Stomach (tissue), 9 donors: Measurements from ENCODE around the gene KDELR1. TPM values are rescaled to one million over a fixed set of nuclear protein-coding genes. Genes with fewer than 3 reads are reported as not detected.

Source experiments
- DNase-seq, 2 donors: peaks; one replicate each; pipeline versions ENCODE4 v3.0.0 to v3.0.0-alpha.2; 2013 to 2019
- H3K27ac ChIP-seq, 5 donors: fragments of 200-600 bp in 4 of 5; sonication (generic) in 4 of 5; one replicate each; pipeline ENCODE4 v1.5.1; 2013 to 2019; ENCODE audit warnings: mild to moderate bottlenecking in 1 of 5, moderate library complexity in 1 of 5
- H3K27me3 ChIP-seq, 3 donors: fragments of 200-600 bp; sonication (generic); one replicate each; pipeline ENCODE4 v1.5.1; 2017 to 2019; ENCODE audit warnings: mixed run types in 1 of 3
- H3K36me3 ChIP-seq, 4 donors: fragments of 200-600 bp; sonication (generic); 1 replicate in 3 of 4; 2 replicates in 1 of 4; pipeline ENCODE4 v1.5.1; 2016 to 2019
- H3K4me1 ChIP-seq, 4 donors: fragments of 200-600 bp; sonication (generic); one replicate each; pipeline ENCODE4 v1.5.1; 2016 to 2019
- H3K4me3 ChIP-seq, 4 donors: fragments of 200-600 bp; sonication (generic) in 3 of 4; one replicate each; pipeline ENCODE4 v1.5.1; 2016 to 2019; ENCODE audit warnings: mild to moderate bottlenecking in 1 of 4
- H3K9me3 ChIP-seq, 4 donors: fragments of 200-600 bp; sonication (generic); one replicate each; pipeline ENCODE4 v1.5.1; 2016 to 2019
- CTCF ChIP-seq, 7 experiments: fragments of 450-650 bp in 4 of 7; fragments of 200-600 bp in 3 of 7; sonication (generic) in 3 of 7; IDR thresholded peaks; one replicate each; pipeline ENCODE4 v1.5.1; 2016 to 2019; ENCODE audit warnings: antibody characterized with exemption in 7 of 7, control low read depth in 2 of 7, mild to moderate bottlenecking in 1 of 7
- EP300 ChIP-seq: sonication (generic); formaldehyde crosslinking; IDR thresholded peaks from one replicate; pipeline ENCODE4 v1.6.1; 2017; ENCODE audit warnings: antibody characterized with exemption
- POLR2A ChIP-seq, 4 donors: fragments of 450-650 bp; IDR thresholded peaks; one replicate each; pipeline ENCODE4 v1.6.1; 2016; ENCODE audit warnings: antibody characterized with exemption in 4 of 4, control low read depth in 2 of 4, mild to moderate bottlenecking in 1 of 4, moderate library complexity in 1 of 4
- POLR2AphosphoS5 ChIP-seq, 3 donors: sonication (generic); formaldehyde crosslinking; IDR thresholded peaks; one replicate each; pipeline ENCODE4 v1.6.1; 2016; ENCODE audit warnings: antibody characterized with exemption in 3 of 3
- WGBS, 5 donors: extraction: QIAGEN DNeasy Blood & Tissue Kit in 3 of 5; methylation state at CpG; one replicate each; pipeline versions ENCODE4 v1.1.5 to v1.1.7; 2013 to 2018; 5-methylcytosine and 5-hydroxymethylcytosine counted together
- intact Hi-C: fragments of 100-400 bp; cut with DNase I; formaldehyde crosslinking; loops from one replicate; pipeline ENCODE4 v1.15.1; 2023; ENCODE audit warnings: low total_unique reads
- polyA plus RNA-seq, 3 donors: library from polyadenylated mRNA; stranded (reverse); fragments of 200-250 nt; gene quantifications; one replicate each; pipeline ENCODE4 v1.2.3, GENCODE V29; 2013
- total RNA-seq, 5 donors: library from RNA; depleted of rRNA; stranded (reverse); fragments of >200 nt; gene quantifications; one replicate each; pipeline versions ENCODE4 v1.1.0 to v1.2.3, GENCODE V29; 2014 to 2016
- donor health status: healthy with polysubstance abuse.
- donor health status: Bipolar disorder and iron deficiency.
- donor health status: healthy.

KDELR1 gene
- total and polyA plus RNA-seq, 8 donors, result 45.8 to 123 (median 70.9) TPM

DNA sequence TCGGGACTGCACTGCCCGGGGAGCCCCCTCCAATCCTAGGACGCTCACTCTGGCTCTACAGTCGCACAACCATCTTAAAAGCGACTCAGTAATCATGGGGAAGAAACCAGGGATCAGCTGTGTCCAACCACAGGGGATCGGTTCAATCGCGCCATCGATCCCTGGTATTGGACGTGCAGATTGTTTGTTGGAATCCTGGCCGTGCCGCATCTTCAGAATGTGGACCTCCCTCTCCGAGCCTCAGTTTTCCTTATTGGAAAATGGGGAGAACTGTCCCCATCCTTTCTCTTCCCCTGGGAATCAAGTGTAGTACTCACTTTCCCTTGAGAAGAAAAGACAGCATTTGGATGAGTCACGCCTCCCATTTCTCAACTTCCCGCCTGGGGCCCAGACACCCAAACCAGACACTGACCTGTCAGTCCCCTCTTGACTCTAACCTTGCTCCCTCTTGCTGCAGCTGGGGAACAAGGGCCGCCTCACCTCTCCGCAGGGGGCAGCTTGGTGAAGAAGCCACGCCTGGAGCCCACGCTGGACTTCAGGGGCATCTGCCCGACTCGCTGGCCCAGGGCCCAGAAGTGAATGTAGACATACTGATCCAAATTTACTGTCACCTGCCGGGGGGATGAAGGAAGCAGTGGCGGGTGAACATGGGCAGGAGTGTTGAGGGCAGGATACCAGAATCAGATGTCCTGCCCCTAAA is 48.4 kb downstream of the KDELR1 start:
- 91 to 97% (median 93%) methylated on average over 23 of the region's 23 CpGs for WGBS, 5 donors
- Histone ChIP-seq H3K36me3 (peaks cover 0 to 21% (median 13%) of the 10 kb centered on the region in 4 donors), H3K4me1 (no peaks in the 10 kb centered on the region), H3K27me3 (no peaks in the 10 kb centered on the region), H3K4me3 (no peak overlapping the region), H3K27ac (no peak overlapping the region), H3K9me3 (no peaks in the 10 kb centered on the region)
- intact Hi-C loops, result no loop called here
- no peak for DNase-seq
- TF ChIP-seq CTCF (IDR thresholded peaks at IDR 0.05), result no peak
- no peak for TF ChIP-seq POLR2A (IDR thresholded peaks at IDR 0.05)
- no peak for TF ChIP-seq POLR2AphosphoS5 (IDR thresholded peaks at IDR 0.05)
- TF ChIP-seq EP300, result no peak

- 89 to 96% (median 90%) methylated on average over 20 of the region's 20 CpGs for WGBS, 5 donors
- DNase-seq, result no peak
- Histone ChIP-seq H3K36me3 (peaks cover 0 to 21% (median 13%) of the 10 kb centered on the region in 4 donors), H3K9me3 (no peaks in the 10 kb centered on the region), H3K27me3 (no peaks in the 10 kb centered on the region), H3K27ac (no peak overlapping the region), H3K4me3 (no peak overlapping the region), H3K4me1 (no peaks in the 10 kb centered on the region)
- intact Hi-C loops, result no loop called here
- TF ChIP-seq POLR2AphosphoS5 (IDR thresholded peaks at IDR 0.05), result no peak
- TF ChIP-seq POLR2A (IDR thresholded peaks at IDR 0.05), result no peak
- TF ChIP-seq CTCF (IDR thresholded peaks at IDR 0.05), result no peak
- no peak for TF ChIP-seq EP300
Observed at GRCh38 chr19:48342414-48342738, 49.0 kb downstream of the KDELR1 start.

- Histone ChIP-seq H3K4me1 (no peaks in the 10 kb centered on the region), H3K27ac (no peak overlapping the region), H3K36me3 (peaks cover 0 to 21% (median 13%) of the 10 kb centered on the region in 4 donors), H3K4me3 (no peak overlapping the region), H3K27me3 (no peaks in the 10 kb centered on the region), H3K9me3 (no peaks in the 10 kb centered on the region)
- intact Hi-C loops, result no loop called here
- DNase-seq, result no peak
- TF ChIP-seq CTCF (IDR thresholded peaks at IDR 0.05) (no peak), POLR2A (IDR thresholded peaks at IDR 0.05) (no peak), POLR2AphosphoS5 (IDR thresholded peaks at IDR 0.05) (no peak), EP300 (no peak)
- WGBS, 5 donors, result 94 to 98% (median 97%) methylated on average over 10 of the region's 10 CpGs
Observed at GRCh38 chr19:48341515-48342413, 49.6 kb downstream of the KDELR1 start.

DNA sequence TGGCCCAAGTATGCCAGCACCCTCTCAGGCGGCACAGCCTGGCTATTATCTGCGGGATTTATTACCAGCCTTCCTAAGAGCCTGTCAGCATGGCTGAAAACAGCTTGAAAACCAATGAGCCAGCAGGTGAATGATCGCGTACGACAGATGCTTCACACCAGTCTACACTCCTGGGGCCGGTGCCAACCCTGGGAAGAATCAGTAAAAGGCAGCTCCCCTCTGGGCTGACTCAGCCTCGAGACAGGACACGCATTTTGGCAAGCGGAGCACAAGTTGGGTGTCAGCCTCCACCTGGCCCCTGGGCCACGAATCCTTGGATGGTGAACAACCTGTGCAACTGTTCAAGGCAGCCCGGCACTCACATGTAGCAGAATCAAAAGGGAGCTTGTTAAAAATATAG is 50.4 kb downstream of the KDELR1 start:
- Histone ChIP-seq H3K27me3 (no peaks in the 10 kb centered on the region), H3K4me1 (no peaks in the 10 kb centered on the region), H3K9me3 (no peaks in the 10 kb centered on the region), H3K36me3 (peaks cover 0 to 21% (median 13%) of the 10 kb centered on the region in 4 donors), H3K27ac (no peak overlapping the region), H3K4me3 (no peak overlapping the region)
- DNase-seq, result peak in 1 of 2 donors; percentile 54
- intact Hi-C loops, result no loop called here
- WGBS, 5 donors, result 89 to 97% (median 94%) methylated on average over 11 of the region's 11 CpGs
- TF ChIP-seq EP300 (no peak), POLR2A (IDR thresholded peaks at IDR 0.05) (no peak), CTCF (IDR thresholded peaks at IDR 0.05) (no peak), POLR2AphosphoS5 (IDR thresholded peaks at IDR 0.05) (no peak)
